Heart left ventricle (tissue), 16 donors: ENCODE data around the gene PHF10. TPM values are rescaled to one million over a fixed set of nuclear protein-coding genes. Genes with fewer than 3 reads are reported as not detected.

Source experiments
- ATAC-seq, 4 donors: fragments of 200-7000 bp; cut with Tn5 transposase; one replicate each; pipeline ENCODE4 v1.9.1; 2020 to 2022; ENCODE audit warnings: moderate library complexity in 4 of 4, mild to moderate bottlenecking in 3 of 4, moderate number of reproducible peaks in 1 of 4
- DNase-seq, 5 donors: peaks; one replicate each; pipeline ENCODE4 v3.0.0-alpha.2; 2020
- H3K27ac ChIP-seq, 12 donors: fragments of 200-600 bp; sonication (generic) in 4 of 12; one replicate each; pipeline versions ENCODE4 v1.5.0 to v1.8.0; 2016 to 2022; ENCODE audit warnings: mild to moderate bottlenecking in 2 of 12
- H3K27me3 ChIP-seq, 9 donors: fragments of 200-600 bp; sonication (generic) in 2 of 9; one replicate each; pipeline versions ENCODE4 v1.5.1 to v1.8.0; 2016 to 2022; ENCODE audit warnings: mild to moderate bottlenecking in 3 of 9
- H3K36me3 ChIP-seq, 9 donors: fragments of 200-600 bp; sonication (generic) in 2 of 9; one replicate each; pipeline versions ENCODE4 v1.5.0 to v1.8.0; 2018 to 2022; ENCODE audit warnings: mild to moderate bottlenecking in 2 of 9
- H3K4me1 ChIP-seq, 12 donors: fragments of 200-600 bp; sonication (generic) in 4 of 12; one replicate each; pipeline versions ENCODE4 v1.5.0 to v1.8.0; 2016 to 2022; ENCODE audit warnings: mild to moderate bottlenecking in 3 of 12
- H3K4me3 ChIP-seq, 12 donors: fragments of 200-600 bp; sonication (generic) in 4 of 12; one replicate each; pipeline versions ENCODE4 v1.5.0 to v1.8.0; 2017 to 2022; ENCODE audit warnings: mild to moderate bottlenecking in 9 of 12, moderate library complexity in 4 of 12
- H3K9me3 ChIP-seq, 12 donors: fragments of 200-600 bp; sonication (generic) in 4 of 12; one replicate each; pipeline versions ENCODE4 v1.5.0 to v1.8.0; 2016 to 2022; ENCODE audit warnings: mild to moderate bottlenecking in 1 of 12
- CTCF ChIP-seq, 12 donors: fragments of 200-600 bp; sonication (generic) in 4 of 12; IDR thresholded peaks; one replicate each; pipeline versions ENCODE4 v1.5.0 to v1.8.0; 2018 to 2022; ENCODE audit warnings: antibody characterized with exemption in 12 of 12, mild to moderate bottlenecking in 5 of 12
- POLR2A ChIP-seq, 2 donors: fragments of 450-650 bp; IDR thresholded peaks; one replicate each; pipeline ENCODE4 v1.6.1; 2017; ENCODE audit warnings: antibody characterized with exemption in 2 of 2, mild to moderate bottlenecking in 2 of 2, moderate library complexity in 2 of 2
- WGBS, 4 donors: extraction: QIAGEN DNeasy Blood & Tissue Kit in 2 of 4; methylation state at CpG; one replicate each; pipeline versions ENCODE4 v1.1.5 to v1.1.7; 2013 to 2018; 5-methylcytosine and 5-hydroxymethylcytosine counted together
- intact Hi-C, 10 donors: fragments of 100-400 bp; cut with DNase I; formaldehyde crosslinking; loops; one replicate each; pipeline versions ENCODE4 v1.11.1 to v1.14.2; 2022
- polyA plus RNA-seq, 2 donors: library from polyadenylated mRNA; stranded (reverse); fragments of 200-250 nt; gene quantifications; one replicate each; pipeline ENCODE4 v1.2.3, GENCODE V29; 2013
- total RNA-seq, 9 donors: library from RNA; depleted of rRNA in 2 of 9; stranded (reverse); fragments of >200 nt in 2 of 9; fragmentation: NEBNext Ultra II Directional in 3 of 9; extraction: Animal tissue kit (Norgen Biotek cat#: 25700) in 3 of 9; gene quantifications; one replicate each; pipeline versions ENCODE4 v1.1.0 to v1.2.4, GENCODE V29; 2016 to 2023
- donor health status: ischemic (EF 13 %, LVEDD 7.1; RV severe dilation, severe dysfunction).
- donor health status: healthy with polysubstance abuse.
- donor health status: DM: no; HTN: yes; CAD: no.
- donor health status: DM: no; HTN: no; CAD: no.
- donor health status: ischemic (EF 25% LVEDD 6.9; RV normal size, moderate dysfunction).
- donor health status: ischemic (EF 25% LVEDD 5.7; RV mildly dilated, moderate dysfunction).
- donor health status: healthy.
- donor health status: DM: yes; HTN: yes; CAD: no.
- donor health status: ischemic (EF 35%, LVEDD 5.7; RV mildly dilated, moderate dysfunction).
- donor health status: nonischemic (EF 11% LVEDD 7.7; RV severe dilation, severe dysfunction).
- donor health status: DM: yes; HTN: yes; CAD: no.
- donor health status: PGD.
- donor health status: ischemic (EF 29% LVEDD 5.4; RV normal size, mild dysfunction).
- donor health status: nonischemic (EF 23%, LVEDD 6.1; RV moderate dilation, normal function).

PHF10 gene
- total and polyA plus RNA-seq, 11 donors, result 31.4 to 63.2 (median 50.9) TPM

GRCh38 chr6:169671563-169671962 lies 52.7 kb downstream of the PHF10 start:
- Histone ChIP-seq H3K36me3 (peaks cover 0 to 33% (median 14%) of the 10 kb centered on the region in 9 donors), H3K4me3 (no peak overlapping the region), H3K9me3 (peaks cover 0 to 8% (median 0%) of the 10 kb centered on the region in 12 donors), H3K4me1 (peaks cover 0 to 16% (median 2%) of the 10 kb centered on the region in 12 donors), H3K27me3 (no peaks in the 10 kb centered on the region), H3K27ac (no peak overlapping the region)
- no peak for DNase-seq
- WGBS, 4 donors, result 96 to 97% (median 97%) methylated on average over 5 of the region's 5 CpGs
- intact Hi-C loops, result no loop called here
- TF ChIP-seq CTCF (IDR thresholded peaks at IDR 0.05) (no peak), POLR2A (IDR thresholded peaks at IDR 0.05) (no peak)
- no peak for ATAC-seq

GRCh38 chr6:169669889-169670288 lies 54.4 kb downstream of the PHF10 start:
- peaks cover 0 to 8% (median 0%) of the 10 kb centered on the region in 12 donors for H3K9me3 ChIP-seq
- intact Hi-C loops, result no loop called here
- peak in 3 of 4 donors; percentile 69 to 93 (median 75) for ATAC-seq
- peak overlapping the region in 11 of 12 donors; percentile 16 to 77 (median 41) for H3K27ac ChIP-seq
- no peak for DNase-seq
- no peaks in the 10 kb centered on the region for H3K27me3 ChIP-seq
- WGBS, 4 donors, result 43 to 58% (median 51%) methylated on average over 7 of the region's 7 CpGs
- H3K36me3 ChIP-seq, result peaks cover 0 to 47% (median 17%) of the 10 kb centered on the region in 9 donors
- TF ChIP-seq POLR2A (IDR thresholded peaks at IDR 0.05) (no peak), CTCF (IDR thresholded peaks at IDR 0.05) (no peak)
- peaks cover 0 to 16% (median 2%) of the 10 kb centered on the region in 12 donors for H3K4me1 ChIP-seq
- no peak overlapping the region for H3K4me3 ChIP-seq

- no peak overlapping the region for H3K4me3 ChIP-seq
- peaks cover 0 to 51% (median 20%) of the 10 kb centered on the region in 9 donors for H3K36me3 ChIP-seq
- DNase-seq, result no peak
- no peak for TF ChIP-seq CTCF (IDR thresholded peaks at IDR 0.05)
- no peak for TF ChIP-seq POLR2A (IDR thresholded peaks at IDR 0.05)
- peaks cover 0 to 16% (median 2%) of the 10 kb centered on the region in 12 donors for H3K4me1 ChIP-seq
- intact Hi-C loops, result no loop called here
- no peaks in the 10 kb centered on the region for H3K27me3 ChIP-seq
- 81 to 90% (median 85%) methylated on average over 6 of the region's 6 CpGs for WGBS, 4 donors
- peak overlapping the region in 11 of 12 donors; percentile 16 to 77 (median 41) for H3K27ac ChIP-seq
- ATAC-seq, result no peak
- peaks cover 0 to 3% (median 0%) of the 10 kb centered on the region in 12 donors for H3K9me3 ChIP-seq
These were observed 55.2 kb downstream of the PHF10 start for GRCh38 chr6:169669147-169669546.

GRCh38 chr6:169668203-169668847 lies 56.0 kb downstream of the PHF10 start:
- DNase-seq (no peak), ATAC-seq (no peak)
- Histone ChIP-seq H3K4me1 (peaks cover 0 to 16% (median 2%) of the 10 kb centered on the region in 12 donors), H3K36me3 (peaks cover 0 to 59% (median 27%) of the 10 kb centered on the region in 9 donors), H3K27ac (no peak overlapping the region), H3K9me3 (no peaks in the 10 kb centered on the region), H3K4me3 (no peak overlapping the region), H3K27me3 (no peaks in the 10 kb centered on the region)
- WGBS, 4 donors, result 91 to 96% (median 93%) methylated on average over 15 of the region's 15 CpGs
- intact Hi-C loops, result no loop called here
- no peak for TF ChIP-seq CTCF (IDR thresholded peaks at IDR 0.05)
- no peak for TF ChIP-seq POLR2A (IDR thresholded peaks at IDR 0.05)
